M059J (cell line): ENCODE results near the gene ZGPAT. TPM values are rescaled to one million over a fixed set of nuclear protein-coding genes. Genes with fewer than 3 reads are reported as not detected.

Experiments used
- DNase-seq: peaks from one replicate; pipeline ENCODE4 v3.0.0-alpha.2; 2012; ENCODE audit warnings: low read depth
- total RNA-seq: library from RNA; depleted of rRNA; stranded (reverse); fragments of >200 nt; shearing (Covaris generic); gene quantifications from 2 replicates; pipeline ENCODE4 v1.2.3, GENCODE V29; 2014

The ZGPAT gene
- total RNA-seq, 1 experiment from 2014 or later = 25.7 TPM

- no peak for DNase-seq
These were observed 25.8 kb downstream of the ZGPAT start for GRCh38 chr20:63733579-63734081.

GRCh38 chr20:63734111-63734945 lies 26.5 kb downstream of the ZGPAT start:
- no peak for DNase-seq

GRCh38 chr20:63734946-63735858 lies 27.4 kb downstream of the ZGPAT start:
- no peak for DNase-seq

- no peak for DNase-seq
These were observed 28.2 kb downstream of the ZGPAT start, which contains the start of gene LIME1 for GRCh38 chr20:63735859-63736718. LIME1 (plus strand) TSS chr20:63736664; CDS start chr20:63737550, 886 bp downstream.

GRCh38 chr20:63736893-63737694 lies 29.3 kb downstream of the ZGPAT start:
- no peak for DNase-seq

- DNase-seq = no peak
These were observed 29.8 kb downstream of the ZGPAT start for GRCh38 chr20:63737695-63737944.

GRCh38 chr20:63737945-63738686 lies 30.3 kb downstream of the ZGPAT start:
- no peak for DNase-seq

GRCh38 chr20:63738687-63739129 lies 30.9 kb downstream of the ZGPAT start:
- no peak for DNase-seq

GRCh38 chr20:63739130-63740069 lies 31.6 kb downstream of the ZGPAT start, which contains the start of gene SLC2A4RG:
SLC2A4RG (plus strand) TSS chr20:63739776; CDS start chr20:63739913, 137 bp downstream.
- peak; percentile 75 for DNase-seq

GRCh38 chr20:63740070-63740626 lies 32.3 kb downstream of the ZGPAT start:
- DNase-seq = peak; percentile 50

GRCh38 chr20:63740627-63741353 lies 33.0 kb downstream of the ZGPAT start:
- DNase-seq = peak; percentile 93

GRCh38 chr20:63741354-63741675 lies 33.5 kb downstream of the ZGPAT start:
- DNase-seq = no peak

- DNase-seq = no peak
These were observed 34.0 kb downstream of the ZGPAT start for GRCh38 chr20:63741676-63742380.

GRCh38 chr20:63742381-63743024 lies 34.7 kb downstream of the ZGPAT start:
- no peak for DNase-seq

- no peak for DNase-seq
These were observed 35.6 kb downstream of the ZGPAT start for GRCh38 chr20:63743210-63743970.

GRCh38 chr20:63744158-63744557 lies 36.3 kb downstream of the ZGPAT start:
- DNase-seq = no peak
